GM18526 (cell line): Measurements from ENCODE around the gene PTPRE.

Experiments used
- POLR2A ChIP-seq: IDR thresholded peaks from 3 replicates; pipeline ENCODE4 v1.6.1; 2011; ENCODE audit not compliant: insufficient read length; ENCODE audit errors: extremely low read depth

The PTPRE gene

GRCh38 chr10:128036011-128036615 is 129.2 kb downstream of the PTPRE start:
- no peak for TF ChIP-seq POLR2A

GRCh38 chr10:128036746-128037543 is 130.0 kb downstream of the PTPRE start:
- no peak for TF ChIP-seq POLR2A

- no peak for TF ChIP-seq POLR2A
Observed at GRCh38 chr10:128040096-128040495, 133.2 kb downstream of the PTPRE start.

GRCh38 chr10:128040681-128041080 is 133.8 kb downstream of the PTPRE start:
- TF ChIP-seq POLR2A = no peak

DNA sequence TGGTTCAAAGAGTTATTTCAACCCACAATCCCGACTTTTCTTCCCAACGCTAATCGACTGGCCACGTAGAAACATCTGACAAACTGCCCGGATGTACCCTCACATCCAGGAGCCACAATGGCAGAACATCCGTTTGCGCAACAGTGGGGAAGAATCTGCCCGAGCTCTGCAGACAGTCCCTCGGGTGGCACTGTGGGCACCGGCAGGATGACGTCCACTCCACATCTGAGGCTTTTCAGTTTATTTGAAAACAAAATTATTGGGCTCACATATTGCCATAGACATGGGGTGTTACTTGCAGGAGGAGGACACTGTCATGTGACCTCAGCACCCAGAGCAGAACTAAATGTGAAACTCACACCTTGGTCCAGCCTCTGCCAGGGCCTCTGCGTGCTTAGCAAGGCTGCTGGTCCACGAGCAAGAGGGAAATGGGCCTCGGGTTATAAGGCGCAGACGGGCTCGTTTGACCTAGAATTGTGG is 135.3 kb downstream of the PTPRE start:
- no peak for TF ChIP-seq POLR2A

- TF ChIP-seq POLR2A = no peak
Observed at GRCh38 chr10:128043259-128044045, 136.5 kb downstream of the PTPRE start.

DNA sequence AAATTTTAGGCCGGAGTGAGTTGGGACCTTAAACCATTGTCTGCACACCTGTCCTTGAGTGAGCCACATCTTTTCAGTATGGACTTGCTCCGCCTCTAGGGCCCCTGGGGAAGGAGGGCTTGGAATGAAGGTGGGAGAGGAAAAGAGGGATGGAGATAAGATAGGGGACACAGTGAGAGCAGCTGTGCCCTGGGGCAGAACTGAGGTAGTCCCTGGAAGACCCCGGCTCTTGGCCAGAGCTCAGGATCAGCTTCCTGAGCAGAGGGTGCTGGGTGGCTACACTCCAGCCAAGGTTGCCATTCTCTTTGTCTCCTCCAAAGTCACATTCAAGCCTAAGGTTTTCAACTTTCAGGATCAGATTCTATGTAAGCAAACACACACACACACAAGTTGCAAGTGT is 137.3 kb downstream of the PTPRE start:
- no peak for TF ChIP-seq POLR2A

GRCh38 chr10:128044961-128045832 is 138.3 kb downstream of the PTPRE start:
- TF ChIP-seq POLR2A = no peak

- TF ChIP-seq POLR2A = no peak
Observed at GRCh38 chr10:128045833-128046120, 138.9 kb downstream of the PTPRE start.

- TF ChIP-seq POLR2A = no peak
Observed at GRCh38 chr10:128046156-128046952, 139.5 kb downstream of the PTPRE start.

GRCh38 chr10:128046953-128047290 is 140.0 kb downstream of the PTPRE start:
- TF ChIP-seq POLR2A = no peak

GRCh38 chr10:128047351-128047750 is 140.4 kb downstream of the PTPRE start:
- peak; percentile 72 for TF ChIP-seq POLR2A

DNA sequence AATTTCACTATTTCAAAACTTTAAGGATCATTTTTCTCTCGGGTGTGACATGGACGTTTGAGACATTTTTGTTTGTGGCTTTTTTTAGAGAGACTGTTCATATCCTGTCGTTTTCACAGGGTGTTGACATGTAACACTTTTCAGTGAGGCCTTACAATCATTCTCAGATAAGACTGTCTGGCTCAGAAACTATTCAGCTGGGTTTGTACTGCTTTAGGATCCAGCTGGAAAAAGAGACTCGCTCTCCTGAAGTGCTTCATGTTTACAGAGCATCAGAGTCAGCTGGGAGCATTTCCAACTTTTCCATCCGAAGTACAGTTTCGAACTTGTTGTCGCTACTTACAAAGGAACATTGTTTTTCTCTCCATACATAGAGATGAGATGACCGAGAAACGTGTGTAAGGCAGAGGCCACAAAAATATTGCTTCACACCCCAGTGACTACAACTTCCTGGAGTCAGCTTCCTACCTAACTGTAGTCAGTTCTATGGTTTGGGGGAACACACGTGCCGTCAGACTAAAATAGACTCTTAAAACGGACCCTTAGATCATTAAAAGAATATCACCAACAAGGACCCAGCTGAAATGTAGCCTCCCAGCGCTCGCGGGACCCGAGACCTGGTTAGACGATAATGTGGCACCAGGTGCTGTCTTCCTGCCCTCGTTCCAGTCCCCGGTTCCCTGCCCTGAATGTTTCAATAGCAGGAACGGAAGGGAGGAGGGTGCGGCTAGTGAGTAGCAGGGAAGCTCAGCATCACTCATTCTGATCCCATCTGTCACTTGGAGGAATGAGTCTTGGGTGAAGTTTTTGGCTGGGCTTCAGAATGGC is 141.3 kb downstream of the PTPRE start:
- no peak for TF ChIP-seq POLR2A

DNA sequence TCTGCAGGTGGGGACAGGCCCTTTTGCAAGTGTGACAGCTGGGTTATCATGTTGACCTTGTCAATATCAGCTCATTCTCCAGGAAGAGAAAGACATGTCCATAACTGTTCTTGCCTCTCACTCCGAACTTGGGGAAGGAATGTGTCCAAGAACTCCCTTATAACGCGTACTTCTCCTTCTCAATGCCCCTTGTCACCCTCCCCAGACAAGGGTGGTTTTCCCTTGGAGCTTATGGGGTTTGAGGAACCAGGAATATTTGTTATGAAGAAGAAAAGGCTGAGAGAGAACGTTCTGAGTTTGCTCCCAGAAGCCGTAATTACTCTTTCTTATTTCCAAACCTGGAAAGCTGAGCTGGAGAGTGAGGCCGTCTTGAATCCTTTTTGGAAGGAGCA is 141.9 kb downstream of the PTPRE start:
- TF ChIP-seq POLR2A = no peak
